ENCODE results near the gene ABCC4. TPM values are rescaled to one million over a fixed set of nuclear protein-coding genes. Genes with fewer than 3 reads are reported as not detected.

ABCC4 gene
- total RNA-seq, 1 experiment from 2014 or later: 17.0 TPM

GRCh38 chr13:95216182-95216581, 85.1 kb downstream of the ABCC4 start:
- Histone ChIP-seq H3K4me1 (replicated peaks; ENCODE audit: insufficient read depth) (peaks cover 48% of the 10 kb centered on the region), H3K9me2 (ENCODE audit: insufficient read depth) (no peaks in the 10 kb centered on the region), H3K9me3 (ENCODE audit: insufficient read depth, low read depth) (no peaks in the 10 kb centered on the region), H3K79me2 (ENCODE audit: low read depth) (no peaks in the 10 kb centered on the region), H2AFZ (no peak overlapping the region), H3K36me3 (ENCODE audit: low read depth) (no peaks in the 10 kb centered on the region), H3F3A (ENCODE audit: insufficient read depth, low read depth) (peaks cover 26% of the 10 kb centered on the region), H3K4me3 (no peak overlapping the region), H3K4me2 (peak overlapping the region; percentile 3; the same call in 1 of the 2 replicates), H3K27me3 (ENCODE audit: insufficient read depth, low read depth) (no peaks in the 10 kb centered on the region), H4K20me1 (ENCODE audit: insufficient read depth) (no peaks in the 10 kb centered on the region), H3K27ac (no peak overlapping the region)
- POLR2A ChIA-PET (ENCODE audit: unreplicated experiment): no interaction called here
- TF ChIP-seq EZH2 (IDR thresholded peaks at IDR 0.05; ENCODE audit: low read depth) (no peak), CTCF (conservative IDR thresholded peaks at IDR 0.05) (no peak)
- intact Hi-C loops (cut with micrococcal nuclease; ENCODE audit: unreplicated experiment): no loop called here
- peak in 1 of 2 experiments; percentile 68 for DNase-seq
- CTCF ChIA-PET: no interaction called here
- BruUV-seq (replicated peaks): no TSS peak

- Histone ChIP-seq H3K27ac (peak overlapping the region; percentile 42), H3K27me3 (ENCODE audit: insufficient read depth, low read depth) (no peaks in the 10 kb centered on the region), H3K9me2 (ENCODE audit: insufficient read depth) (no peaks in the 10 kb centered on the region), H3K36me3 (ENCODE audit: low read depth) (no peaks in the 10 kb centered on the region), H2AFZ (no peak overlapping the region), H4K20me1 (ENCODE audit: insufficient read depth) (no peaks in the 10 kb centered on the region), H3K9me3 (ENCODE audit: insufficient read depth, low read depth) (no peaks in the 10 kb centered on the region), H3K4me2 (peak overlapping the region; percentile 39), H3F3A (ENCODE audit: insufficient read depth, low read depth) (peaks cover 22% of the 10 kb centered on the region), H3K4me3 (no peak overlapping the region), H3K79me2 (ENCODE audit: low read depth) (no peaks in the 10 kb centered on the region), H3K4me1 (replicated peaks; ENCODE audit: insufficient read depth) (peaks cover 42% of the 10 kb centered on the region)
- ChIA-PET POLR2A (ENCODE audit: unreplicated experiment) (no interaction called here), CTCF (interaction anchor here (0.7 kb wide), 1 partner anchor 82 kb away, joined by 3 read pairs; no protein-coding TSS in a partner anchor)
- peak; percentile 49 to 91 for DNase-seq
- intact Hi-C loops (cut with micrococcal nuclease; ENCODE audit: unreplicated experiment): loop anchor here (1.0 to 2.0 kb wide), 2 partner anchors 34 to 87 kb away; no protein-coding TSS in a partner anchor
- TF ChIP-seq EZH2 (IDR thresholded peaks at IDR 0.05; ENCODE audit: low read depth): no peak
- TF ChIP-seq CTCF (conservative IDR thresholded peaks at IDR 0.05): no peak
- BruUV-seq (replicated peaks): no TSS peak
Observed at GRCh38 chr13:95212983-95213850, 88.0 kb downstream of the ABCC4 start.

GRCh38 chr13:95209109-95209508, 92.1 kb downstream of the ABCC4 start:
- POLR2A ChIA-PET (ENCODE audit: unreplicated experiment): no interaction called here
- no TSS peak for BruUV-seq (replicated peaks)

More at GRCh38 chr13:95209109-95209508, 92.1 kb downstream of the ABCC4 start:
- H3K79me2 ChIP-seq (ENCODE audit: low read depth): no peaks in the 10 kb centered on the region
- H3F3A ChIP-seq (ENCODE audit: insufficient read depth, low read depth): peaks cover 16% of the 10 kb centered on the region; the same call in 1 of the 2 replicates
- CTCF ChIA-PET: interaction anchor here (0.6 kb wide), 1 partner anchor 20 kb away, joined by 4 read pairs; no protein-coding TSS in a partner anchor
- intact Hi-C loops (cut with micrococcal nuclease; ENCODE audit: unreplicated experiment): no loop called here
- no peaks in the 10 kb centered on the region for H3K9me3 ChIP-seq (ENCODE audit: insufficient read depth, low read depth)
- H3K4me3 ChIP-seq: no peak overlapping the region
- no peaks in the 10 kb centered on the region for H3K9me2 ChIP-seq (ENCODE audit: insufficient read depth)
- H3K4me2 ChIP-seq: no peak overlapping the region
- no peaks in the 10 kb centered on the region for H3K36me3 ChIP-seq (ENCODE audit: low read depth)
- H3K27me3 ChIP-seq (ENCODE audit: insufficient read depth, low read depth): no peaks in the 10 kb centered on the region
- H3K4me1 ChIP-seq (replicated peaks; ENCODE audit: insufficient read depth): peaks cover 12% of the 10 kb centered on the region
- no peak for DNase-seq
- no peaks in the 10 kb centered on the region for H4K20me1 ChIP-seq (ENCODE audit: insufficient read depth)
- no peak overlapping the region for H3K27ac ChIP-seq
- H2AFZ ChIP-seq: no peak overlapping the region
- no peak for TF ChIP-seq CTCF (conservative IDR thresholded peaks at IDR 0.05)
- no peak for TF ChIP-seq EZH2 (IDR thresholded peaks at IDR 0.05; ENCODE audit: low read depth)

Measured in PC-9 (cell line).